Smooth muscle cell (in vitro differentiated cells): ENCODE results near the gene TIPIN. TPM values are rescaled to one million over a fixed set of nuclear protein-coding genes. Genes with fewer than 3 reads are reported as not detected.
"Not testable (repeated sequence)": the region's sequence is repeated elsewhere in the genome, so short reads cannot be mapped to it uniquely, and the experiment has no call there.

Experiments used
- DNase-seq: peaks from one replicate; lab custom pipeline; 2025; ENCODE audit not compliant: unreplicated experiment; lab: John Stamatoyannopoulos, UW
- H2AFZ ChIP-seq: fragments of 200-600 bp; sonication (generic); 2 replicates; pipeline ENCODE4 v1.6.0; 2016; ENCODE audit warnings: antibody characterized with exemption, low read depth, mild to moderate bottlenecking
- H3F3A ChIP-seq: fragments of 200-600 bp; sonication (generic); 2 replicates; pipeline ENCODE4 v1.6.0; 2017; ENCODE audit warnings: antibody characterized with exemption, low read depth
- H3K27ac ChIP-seq: fragments of 200-600 bp; sonication (generic); 2 replicates; pipeline ENCODE4 v1.5.1; 2016; ENCODE audit warnings: low read depth, mild to moderate bottlenecking
- H3K27me3 ChIP-seq: fragments of 200-600 bp; sonication (generic); 2 replicates; pipeline ENCODE4 v1.6.1; 2016; ENCODE audit warnings: low read depth, mild to moderate bottlenecking
- H3K36me3 ChIP-seq: fragments of 200-600 bp; sonication (generic); 2 replicates; pipeline ENCODE4 v1.5.1; 2016; ENCODE audit warnings: low read depth
- H3K4me1 ChIP-seq: fragments of 200-600 bp; sonication (generic); 2 replicates; pipeline ENCODE4 v1.5.1; 2016; ENCODE audit warnings: low read depth
- H3K4me2 ChIP-seq: fragments of 200-600 bp; sonication (generic); 2 replicates; pipeline ENCODE4 v1.6.0; 2016; ENCODE audit warnings: mild to moderate bottlenecking
- H3K4me3 ChIP-seq: fragments of 200-600 bp; sonication (generic); 2 replicates; pipeline ENCODE4 v1.5.1; 2016; ENCODE audit warnings: mild to moderate bottlenecking
- H3K79me2 ChIP-seq: fragments of 200-600 bp; sonication (generic); 2 replicates; pipeline ENCODE4 v1.6.0; 2016; ENCODE audit warnings: low read depth, mild to moderate bottlenecking
- H3K9ac ChIP-seq: fragments of 200-600 bp; sonication (generic); 2 replicates; pipeline ENCODE4 v1.6.0; 2016; ENCODE audit warnings: low read depth
- H3K9me3 ChIP-seq: fragments of 200-600 bp; sonication (generic); replicated peaks from 2 replicates; pipeline ENCODE4 v1.5.1; 2016; ENCODE audit warnings: low read depth
- H4K20me1 ChIP-seq: fragments of 200-600 bp; sonication (generic); 2 replicates; pipeline ENCODE4 v1.6.0; 2016; ENCODE audit warnings: low read depth
- CTCF ChIP-seq: fragments of 200-600 bp; sonication (generic); IDR thresholded peaks from 2 replicates; pipeline ENCODE4 v1.5.1; 2017; ENCODE audit warnings: borderline replicate concordance, mild to moderate bottlenecking, antibody characterized with exemption; ENCODE audit not compliant: insufficient read depth, poor library complexity, severe bottlenecking
- WGBS: methylation state at CpG from one replicate; pipeline ENCODE4 v1.1.7; 2016; ENCODE audit warnings: low lambda C conversion rate; 5-methylcytosine and 5-hydroxymethylcytosine counted together
- polyA plus RNA-seq: library from polyadenylated mRNA; unstranded; fragments of >200 nt; fragmentation: Nextera tagmentation; extraction: Ambion mirVana; gene quantifications from 2 replicates; pipeline ENCODE4 v1.2.1, GENCODE V29; 2016
- total RNA-seq: library from RNA; depleted of rRNA; stranded (reverse); fragments of >200 nt; gene quantifications from 2 replicates; pipeline ENCODE4 v1.2.3, GENCODE V29; 2014

TIPIN gene
- total and polyA plus RNA-seq, 2 experiments from 2014 or later, result 9.8 to 9.9 TPM

GRCh38 chr15:66356077-66356358 is 467 bp downstream of the TIPIN start:
- TF ChIP-seq CTCF, result no peak
- Histone ChIP-seq H3K4me1 (peaks cover 6% of the 10 kb centered on the region), H3K9ac (peak overlapping the region; percentile 78), H4K20me1 (no peaks in the 10 kb centered on the region), H3K27ac (peak overlapping the region; percentile 30), H3F3A (no peaks in the 10 kb centered on the region), H3K79me2 (no peaks in the 10 kb centered on the region), H3K36me3 (peaks cover 4% of the 10 kb centered on the region), H2AFZ (peak overlapping the region; percentile 88), H3K9me3 (no peaks in the 10 kb centered on the region), H3K4me3 (peak overlapping the region; percentile 66), H3K27me3 (no peaks in the 10 kb centered on the region), H3K4me2 (peak overlapping the region; percentile 95)
- WGBS, result 13% methylated on average over 12 of the region's 12 CpGs
- no peak for DNase-seq

GRCh38 chr15:66348530-66348929 is 8.0 kb downstream of the TIPIN start:
- not testable (repeated sequence) for H3K4me1 ChIP-seq, H3K36me3 ChIP-seq, DNase-seq, H3K9me3 ChIP-seq, H3K4me2 ChIP-seq, H4K20me1 ChIP-seq, H2AFZ ChIP-seq, H3K27me3 ChIP-seq, H3F3A ChIP-seq, H3K4me3 ChIP-seq, H3K27ac ChIP-seq, H3K79me2 ChIP-seq, H3K9ac ChIP-seq
- WGBS, result 66% methylated on average over 5 of the region's 5 CpGs

GRCh38 chr15:66328771-66329170 is 27.7 kb downstream of the TIPIN start:
- Histone ChIP-seq H2AFZ (no peak overlapping the region), H3K36me3 (peaks cover 26% of the 10 kb centered on the region), H3K4me1 (no peaks in the 10 kb centered on the region), H3K9me3 (no peaks in the 10 kb centered on the region), H3K4me2 (no peak overlapping the region), H3K27me3 (no peaks in the 10 kb centered on the region), H3F3A (no peaks in the 10 kb centered on the region), H3K79me2 (no peaks in the 10 kb centered on the region), H3K4me3 (no peak overlapping the region), H4K20me1 (no peaks in the 10 kb centered on the region), H3K27ac (no peak overlapping the region), H3K9ac (no peak overlapping the region)
- TF ChIP-seq CTCF, result no peak
- DNase-seq, result no peak
- WGBS, result 95% methylated on average over 14 of the region's 14 CpGs

GRCh38 chr15:66327736-66328135 is 28.7 kb downstream of the TIPIN start:
- Histone ChIP-seq H4K20me1 (no peaks in the 10 kb centered on the region), H3K4me1 (no peaks in the 10 kb centered on the region), H3K9me3 (no peaks in the 10 kb centered on the region), H3K4me2 (no peak overlapping the region), H3K27me3 (no peaks in the 10 kb centered on the region), H3K36me3 (peaks cover 26% of the 10 kb centered on the region), H3K9ac (no peak overlapping the region), H3F3A (no peaks in the 10 kb centered on the region), H3K79me2 (no peaks in the 10 kb centered on the region), H3K27ac (no peak overlapping the region), H2AFZ (no peak overlapping the region), H3K4me3 (no peak overlapping the region)
- no peak for DNase-seq
- no peak for TF ChIP-seq CTCF
- WGBS, result 100% methylated on average over 4 of the region's 4 CpGs
